Calu3 (cell line): Measurements from ENCODE around the gene SMYD5. TPM values are rescaled to one million over a fixed set of nuclear protein-coding genes. Genes with fewer than 3 reads are reported as not detected.

ENCODE experiments used
- BruUV-seq: library from RNA; stranded (reverse); fragments of 400-500 nt; replicated peaks from 2 replicates; lab custom pipeline; 2021; lab: Mats Ljungman, UMichigan
- CTCF ChIA-PET: fragments of 300-600 bp; sonication (Branson Sonifier 250); formaldehyde crosslinking; loops from one replicate; lab custom pipeline; 2022; ENCODE audit warnings: antibody characterized with exemption; lab: Charles Lee
- DNase-seq: peaks from one replicate; pipeline ENCODE4 v3.0.0; 2022
- H3K27ac Mint-ChIP-seq: one replicate; pipeline ENCODE4 v1.8.0; 2022; ENCODE audit warnings: mixed read lengths; ENCODE audit not compliant: unreplicated experiment
- H3K27me3 Mint-ChIP-seq: one replicate; pipeline ENCODE4 v1.8.0; 2022; ENCODE audit warnings: mixed read lengths; ENCODE audit not compliant: unreplicated experiment
- H3K36me3 Mint-ChIP-seq: one replicate; pipeline ENCODE4 v1.8.0; 2022; ENCODE audit warnings: mild to moderate bottlenecking, moderate library complexity, mixed read lengths; ENCODE audit not compliant: insufficient read depth, unreplicated experiment
- H3K4me1 Mint-ChIP-seq: one replicate; pipeline ENCODE4 v1.8.0; 2022; ENCODE audit warnings: mild to moderate bottlenecking, low read depth, mixed read lengths; ENCODE audit not compliant: unreplicated experiment
- H3K4me3 Mint-ChIP-seq: one replicate; pipeline ENCODE4 v1.8.0; 2022; ENCODE audit warnings: mild to moderate bottlenecking, low read depth, moderate library complexity, mixed read lengths; ENCODE audit not compliant: unreplicated experiment
- H3K9me3 Mint-ChIP-seq: one replicate; pipeline ENCODE4 v1.8.0; 2022; ENCODE audit warnings: low read depth, mixed read lengths; ENCODE audit not compliant: unreplicated experiment
- CTCF ChIP-seq: fragments of 200-600 bp; IDR thresholded peaks from one replicate; pipeline ENCODE4 v1.8.0; 2022; ENCODE audit warnings: antibody characterized with exemption; ENCODE audit not compliant: unreplicated experiment
- intact Hi-C: fragments of 100-400 bp; cut with micrococcal nuclease; formaldehyde crosslinking; loops from one replicate; pipeline ENCODE4 v1.10.0; 2022; ENCODE audit not compliant: unreplicated experiment
- total RNA-seq: library from RNA; stranded (reverse); gene quantifications from 2 replicates; pipeline ENCODE4 v1.2.3, GENCODE V29; 2022

The SMYD5 gene
- total RNA-seq, 1 experiment from 2014 or later, result 32.1 TPM

- Mint-ChIP-seq H3K4me1 (peaks cover 22% of the 10 kb centered on the region), H3K27me3 (no peaks in the 10 kb centered on the region), H3K36me3 (peaks cover 37% of the 10 kb centered on the region), H3K27ac (no peak overlapping the region), H3K4me3 (no peak overlapping the region), H3K9me3 (no peaks in the 10 kb centered on the region)
- TF ChIP-seq CTCF, result no peak
- BruUV-seq, result no TSS peak
- no peak for DNase-seq
- CTCF ChIA-PET, result no interaction called here
- intact Hi-C loops, result no loop called here
These were observed 52.2 kb downstream of the SMYD5 start for GRCh38 chr2:73266061-73266901.

- DNase-seq, result no peak
- H3K27ac Mint-ChIP-seq, result no peak overlapping the region
- H3K4me1 Mint-ChIP-seq, result peaks cover 22% of the 10 kb centered on the region
- no peaks in the 10 kb centered on the region for H3K9me3 Mint-ChIP-seq
- CTCF ChIA-PET, result no interaction called here
- H3K27me3 Mint-ChIP-seq, result no peaks in the 10 kb centered on the region
- TF ChIP-seq CTCF, result no peak
- intact Hi-C loops, result no loop called here
- H3K36me3 Mint-ChIP-seq, result peaks cover 31% of the 10 kb centered on the region
- no peak overlapping the region for H3K4me3 Mint-ChIP-seq
- no TSS peak for BruUV-seq
These were observed 53.0 kb downstream of the SMYD5 start for GRCh38 chr2:73267008-73267407.

DNA sequence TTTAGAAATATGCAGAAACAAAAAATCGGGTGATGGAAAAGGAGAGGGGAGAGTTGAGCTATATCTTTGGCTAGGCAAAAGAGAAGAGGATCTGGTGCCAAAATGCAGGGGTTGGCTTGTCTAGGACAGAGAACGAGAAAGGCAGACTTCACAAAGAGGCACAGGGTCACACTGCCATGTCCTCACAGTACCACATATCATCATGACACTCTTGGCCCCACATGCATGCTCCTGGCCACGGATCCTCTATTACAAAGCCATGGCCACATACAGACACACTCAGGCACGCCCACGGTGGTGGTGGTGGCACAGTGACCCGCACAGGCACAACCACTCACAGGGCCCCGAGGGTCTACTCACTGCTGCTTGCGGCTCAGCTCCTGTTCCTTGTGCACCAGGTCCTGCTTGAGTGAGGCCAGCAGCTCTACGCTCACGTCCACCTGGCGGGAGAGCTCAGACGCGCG is 54.4 kb downstream of the SMYD5 start:
- Mint-ChIP-seq H3K4me1 (peaks cover 22% of the 10 kb centered on the region), H3K4me3 (peak overlapping the region; percentile 96), H3K27me3 (no peaks in the 10 kb centered on the region), H3K9me3 (no peaks in the 10 kb centered on the region), H3K27ac (peak overlapping the region; percentile 43), H3K36me3 (peaks cover 31% of the 10 kb centered on the region)
- no peak for TF ChIP-seq CTCF
- intact Hi-C loops, result no loop called here
- CTCF ChIA-PET, result interaction anchor here (1.2 to 1.3 kb wide), 3 partner anchors 22 to 56 kb away, joined by 5 to 9 read pairs (median 6); partner anchors contain the start of genes CCT7 and PRADC1
- no TSS peak for BruUV-seq
- no peak for DNase-seq

DNA sequence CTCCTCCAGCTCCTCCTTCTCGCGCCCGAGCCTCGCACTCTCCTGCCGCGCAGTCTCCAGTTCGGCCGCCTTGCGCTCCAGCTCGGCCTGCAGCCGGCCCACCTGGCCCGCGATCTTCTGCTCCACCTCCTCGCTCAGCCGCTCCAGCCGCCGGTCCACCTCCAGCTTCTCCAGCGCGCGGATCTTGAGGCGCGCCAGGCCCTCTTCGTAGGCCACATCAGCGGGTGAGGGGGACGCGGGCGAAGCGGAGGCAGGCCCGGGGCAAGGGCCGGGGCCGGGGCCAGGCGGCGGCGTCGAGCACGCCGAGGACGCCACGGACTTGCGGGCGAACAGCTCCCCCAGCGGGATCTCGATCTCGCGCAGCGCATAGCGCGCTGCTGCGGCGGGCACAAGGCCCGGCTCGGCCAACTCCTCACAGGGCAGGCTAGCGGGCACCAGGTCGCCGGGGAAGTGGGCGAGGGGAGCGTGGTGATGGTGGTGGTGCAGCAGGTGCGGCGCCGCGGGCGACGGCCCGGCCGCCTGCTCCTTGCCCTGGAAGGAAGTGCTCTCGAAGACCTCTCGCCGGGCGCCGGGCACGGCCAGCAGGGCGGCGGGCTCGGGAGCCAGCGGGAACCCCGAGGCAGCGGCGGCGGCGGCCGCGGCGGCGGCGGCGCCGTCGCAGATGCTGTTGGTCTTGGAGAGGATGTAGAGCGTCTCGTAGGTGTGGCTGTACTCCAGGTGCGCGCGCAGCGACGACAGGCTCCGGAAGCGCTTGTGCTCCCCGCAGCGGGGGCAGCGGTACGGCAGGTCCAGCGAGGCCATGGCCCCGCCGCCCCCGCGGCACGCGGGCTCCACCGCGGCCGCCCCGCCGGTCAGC is 55.0 kb downstream of the SMYD5 start:
- Mint-ChIP-seq H3K27me3 (no peaks in the 10 kb centered on the region), H3K4me3 (peak overlapping the region; percentile 96), H3K4me1 (peaks cover 22% of the 10 kb centered on the region), H3K27ac (no peak overlapping the region), H3K36me3 (peaks cover 31% of the 10 kb centered on the region), H3K9me3 (no peaks in the 10 kb centered on the region)
- CTCF ChIA-PET, result interaction anchor here (1.2 to 1.3 kb wide), 3 partner anchors 21 to 57 kb away, joined by 5 to 9 read pairs (median 6); partner anchors contain the start of genes CCT7 and PRADC1
- DNase-seq, result peak; percentile 81
- intact Hi-C loops, result no loop called here
- BruUV-seq, result no TSS peak
- TF ChIP-seq CTCF, result peak; percentile 28
